ENCODE data around the gene JOSD2.

Gene JOSD2

GRCh38 chr19:50512999-50513745 is 2.2 kb upstream of the JOSD2 start:
- no peak for DNase-seq

- no peak for DNase-seq
Measured at GRCh38 chr19:50512112-50512998, 1.4 kb upstream of the JOSD2 start.

GRCh38 chr19:50510700-50511068 is 307 bp downstream of the JOSD2 start:
- no peak for DNase-seq

GRCh38 chr19:50510121-50510670 is 795 bp downstream of the JOSD2 start:
- DNase-seq: no peak

DNA sequence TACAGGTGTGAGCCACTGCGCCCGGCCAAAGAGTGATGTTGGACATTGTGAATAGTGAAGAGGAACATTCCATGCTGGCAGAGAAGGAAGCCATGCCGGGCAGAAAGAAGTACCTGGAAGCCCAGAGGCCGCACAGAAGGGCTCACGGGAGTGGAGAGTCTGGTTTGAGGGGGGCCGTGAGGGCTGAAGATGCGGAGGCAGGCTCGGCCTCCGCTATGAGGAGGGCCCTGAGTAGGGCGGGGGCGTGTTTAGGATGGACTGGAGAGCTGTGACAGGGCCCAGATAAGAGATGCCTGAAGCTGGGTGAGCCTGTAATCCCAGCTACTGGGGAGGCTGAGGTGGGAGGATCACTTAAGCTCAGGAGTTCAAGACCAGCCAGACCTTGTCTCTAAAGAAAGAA is 1.6 kb downstream of the JOSD2 start:
- DNase-seq: no peak

- DNase-seq: no peak
Measured at GRCh38 chr19:50508843-50509190, 2.2 kb downstream of the JOSD2 start.

- no peak for DNase-seq
Measured at GRCh38 chr19:50507376-50507775, 3.6 kb downstream of the JOSD2 start.

- no peak for DNase-seq
Measured at GRCh38 chr19:50506700-50507099, 4.3 kb downstream of the JOSD2 start.

- no peak for DNase-seq
Measured at GRCh38 chr19:50505856-50506611, 5.0 kb downstream of the JOSD2 start.

DNA sequence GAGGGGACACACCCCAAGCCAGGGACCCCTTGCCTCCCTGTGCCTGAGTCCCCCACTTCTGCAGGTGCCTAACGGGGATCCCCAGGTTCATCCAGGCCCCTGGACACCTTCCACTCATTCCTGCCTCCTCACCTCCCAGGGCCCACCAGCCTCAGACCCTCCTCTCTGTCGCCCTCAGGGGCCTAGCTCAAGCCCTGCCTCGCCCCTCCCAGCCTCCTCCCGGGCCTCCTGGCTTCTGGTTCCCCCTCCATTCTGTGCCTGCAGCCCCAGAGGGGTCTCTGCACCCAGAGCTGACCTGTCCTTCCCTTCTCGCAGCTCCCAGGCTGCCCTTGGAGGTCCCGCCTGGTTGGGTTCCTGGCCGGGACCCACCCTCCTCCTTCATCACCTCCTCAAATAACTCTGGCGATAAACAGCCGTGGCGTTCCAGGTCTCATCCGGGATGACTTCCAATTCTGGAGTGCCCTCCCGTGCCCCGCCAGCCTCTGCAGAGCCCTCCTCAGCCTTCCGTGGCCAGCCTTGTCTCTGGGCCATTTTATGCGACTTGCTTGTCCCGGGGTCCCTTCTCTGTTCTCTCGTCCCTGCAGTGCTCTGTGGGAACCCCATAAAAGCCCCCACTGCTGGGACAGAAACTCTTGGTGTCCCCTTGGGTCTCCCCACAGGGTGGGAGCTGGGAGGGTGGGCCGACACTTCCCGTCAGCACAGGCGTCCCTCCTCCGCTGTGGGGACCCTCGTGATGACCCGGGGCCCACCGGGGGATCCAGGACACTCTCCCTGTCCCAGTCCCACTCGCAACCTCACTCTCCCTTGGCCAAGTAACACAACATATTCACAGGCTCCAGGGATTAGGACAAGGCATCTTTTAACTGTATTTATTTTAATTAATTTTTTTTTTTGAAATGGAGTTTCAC is 9.2 kb downstream of the JOSD2 start:
- DNase-seq: no peak

- DNase-seq: no peak
Measured at GRCh38 chr19:50501186-50501567, 9.8 kb downstream of the JOSD2 start.

DNA sequence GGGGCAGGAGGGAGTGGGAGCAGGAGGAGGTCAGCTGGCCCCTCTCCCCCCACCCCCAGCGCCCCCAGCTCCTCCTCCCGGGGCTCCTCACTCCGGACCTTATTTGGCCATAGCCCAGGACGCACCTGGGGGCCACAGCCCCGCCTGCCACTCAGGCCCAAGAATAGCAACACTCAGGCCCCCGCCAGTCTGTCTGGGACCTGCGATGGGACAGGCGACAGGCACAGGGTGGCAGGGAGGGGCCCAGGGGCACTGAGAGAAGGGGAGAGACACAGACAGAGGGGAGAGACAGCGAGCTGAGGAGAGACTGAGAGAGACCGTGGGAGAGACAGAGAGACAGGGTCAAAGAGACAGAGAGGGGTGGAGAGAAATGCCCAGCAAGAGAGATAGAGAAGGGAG is 10.2 kb downstream of the JOSD2 start:
- no peak for DNase-seq

- DNase-seq: no peak
Measured at GRCh38 chr19:50500060-50500752, 10.8 kb downstream of the JOSD2 start.

DNA sequence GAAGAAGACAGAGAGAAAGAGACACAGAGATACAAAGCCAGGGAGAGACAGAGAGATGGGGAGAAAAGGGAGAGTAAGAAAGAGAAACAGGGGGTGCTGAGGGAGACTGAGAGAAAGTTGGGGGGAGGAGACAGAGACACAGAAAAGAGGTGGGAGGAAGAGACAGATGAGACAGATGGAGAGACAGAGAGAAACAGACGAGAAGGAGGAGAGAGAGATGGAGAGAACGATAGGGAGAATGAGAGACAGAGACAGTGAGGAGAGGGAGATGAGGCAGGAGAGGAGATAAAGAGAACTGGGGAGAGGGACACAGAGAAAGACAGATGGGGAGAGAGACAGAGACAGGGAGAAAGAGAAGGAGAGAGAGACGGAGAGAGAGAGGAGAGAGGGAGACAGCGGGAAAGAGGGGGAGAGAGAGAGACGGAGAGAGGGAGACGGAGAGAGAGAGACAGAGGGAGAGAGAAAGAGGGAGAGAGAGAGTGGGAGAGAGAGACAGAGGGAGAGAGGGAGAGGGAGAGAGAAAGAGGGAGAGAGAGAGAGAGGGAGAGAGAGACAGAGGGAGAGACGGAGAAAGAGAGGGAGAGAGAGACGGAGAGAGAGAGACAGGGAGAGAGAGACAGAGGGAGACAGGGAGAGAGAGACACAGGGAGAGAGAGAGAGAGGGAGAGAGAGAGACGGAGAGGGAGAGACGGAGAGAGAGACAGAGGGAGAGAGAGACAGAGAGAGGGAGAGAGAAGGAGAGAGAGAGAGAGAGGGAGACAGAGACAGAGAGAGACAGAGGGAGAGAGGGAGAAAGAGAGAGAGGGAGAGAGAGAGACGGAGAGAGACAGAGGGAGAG is 12.6 kb downstream of the JOSD2 start:
- no peak for DNase-seq

GRCh38 chr19:50497022-50497405 is 14.0 kb downstream of the JOSD2 start:
- DNase-seq: no peak

DNA sequence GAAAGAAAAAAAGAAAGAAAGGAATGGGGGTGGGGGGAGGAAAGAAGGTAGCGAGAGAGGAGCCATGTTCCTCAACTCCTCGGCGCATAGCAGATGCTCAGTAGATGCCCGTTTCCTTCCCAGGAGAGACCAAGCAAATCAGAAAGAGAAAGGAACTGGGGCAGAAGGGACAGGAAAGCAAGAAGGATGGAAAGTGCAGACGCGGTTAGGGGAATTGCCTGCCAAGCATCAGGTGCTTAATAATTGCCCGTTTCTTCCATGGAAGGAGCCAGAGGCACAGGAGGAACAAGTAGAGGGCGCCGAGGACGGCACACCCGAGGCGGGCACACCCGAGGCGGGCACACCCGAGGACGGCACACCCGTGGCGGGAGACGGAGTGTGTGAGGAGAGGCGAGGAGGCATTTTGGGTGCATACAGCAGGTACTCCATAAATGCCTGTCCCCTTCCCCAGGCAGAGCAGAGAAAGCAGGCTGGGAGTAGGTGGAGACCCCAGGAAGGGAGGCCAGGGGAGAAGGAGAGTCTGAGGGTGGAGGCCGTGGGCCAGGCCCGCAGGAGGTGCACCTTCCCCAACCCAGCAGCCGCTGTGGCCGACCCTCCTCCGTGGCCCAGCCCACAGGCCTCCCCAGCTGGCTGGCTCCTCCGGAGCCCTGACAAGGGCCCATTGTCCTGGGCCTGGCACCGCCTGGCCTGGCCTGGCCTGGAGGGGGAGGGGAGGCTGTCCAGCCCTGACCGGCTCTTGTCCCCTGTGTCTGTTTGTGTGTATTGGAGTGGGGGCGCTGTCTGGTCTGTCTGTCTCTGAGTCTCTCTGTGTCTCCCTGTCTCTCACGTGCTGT is 14.6 kb downstream of the JOSD2 start:
- no peak for DNase-seq

- no peak for DNase-seq
Measured at GRCh38 chr19:50495020-50495531, 15.9 kb downstream of the JOSD2 start.

DNA sequence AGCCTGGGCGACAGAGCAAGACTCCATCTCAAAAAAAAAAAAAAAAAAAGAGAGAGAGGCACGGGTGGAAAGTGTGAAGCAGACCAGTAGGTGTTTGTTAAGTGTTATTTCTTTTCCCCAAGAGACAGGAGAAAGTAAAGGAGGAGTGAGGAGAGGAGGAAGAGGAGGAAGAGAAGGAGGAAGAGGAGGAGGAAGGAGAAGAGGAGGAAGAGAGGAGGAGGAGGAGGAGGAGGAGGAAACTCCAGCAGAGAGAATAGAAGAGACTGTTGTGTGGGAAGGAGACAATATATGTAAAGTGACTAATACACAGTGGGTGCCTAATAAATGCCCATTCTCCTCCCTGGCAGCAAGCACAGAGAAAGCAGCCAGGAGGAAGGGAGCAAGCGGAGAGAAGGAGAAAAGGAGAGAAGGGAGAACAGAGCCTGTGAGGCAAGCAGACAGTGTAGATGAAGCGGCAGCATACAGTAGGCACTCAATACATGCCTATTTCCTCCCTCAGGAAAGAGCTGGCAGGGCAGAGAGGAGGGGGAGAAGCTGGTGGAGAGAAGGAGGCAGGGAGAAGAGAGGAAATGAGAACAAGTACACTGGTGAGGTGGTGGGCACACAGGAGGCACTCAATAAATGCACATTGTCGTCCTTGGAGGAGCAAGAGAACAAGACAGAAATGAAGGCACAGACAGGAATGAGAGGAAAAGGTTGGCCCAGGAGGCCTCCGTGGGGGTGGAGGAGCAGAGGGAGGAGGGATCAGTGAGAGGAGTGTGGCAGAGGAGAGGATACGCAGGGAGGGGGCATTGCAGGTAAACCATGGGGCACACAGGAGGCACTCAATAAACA is 16.6 kb downstream of the JOSD2 start:
- DNase-seq: no peak
